ENCODE results near the gene ZNF385C.
"Not testable (repeated sequence)": the region's sequence is repeated elsewhere in the genome, so short reads cannot be mapped to it uniquely, and the experiment has no call there.

DNA sequence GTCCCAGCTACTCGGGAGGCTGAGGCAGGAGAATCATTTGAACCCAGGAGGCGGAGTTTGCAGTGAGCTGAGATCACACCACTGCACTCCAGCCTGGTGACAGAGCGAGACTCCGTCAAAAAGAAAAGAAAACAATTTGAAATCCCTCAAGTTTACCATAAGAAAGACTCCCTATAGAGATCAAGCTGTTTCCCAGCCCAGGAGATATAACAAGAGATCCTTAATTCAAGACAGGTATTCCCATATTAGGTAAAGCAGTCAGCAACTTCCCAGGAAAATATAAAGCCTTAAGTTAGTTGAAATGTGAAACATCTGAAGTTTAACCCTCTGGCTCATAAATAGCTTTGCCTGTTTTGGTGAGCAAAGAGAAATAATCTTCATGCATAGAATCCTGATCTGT lies 85.9 kb downstream of the ZNF385C start:
- TF ChIP-seq, protein P1, sequence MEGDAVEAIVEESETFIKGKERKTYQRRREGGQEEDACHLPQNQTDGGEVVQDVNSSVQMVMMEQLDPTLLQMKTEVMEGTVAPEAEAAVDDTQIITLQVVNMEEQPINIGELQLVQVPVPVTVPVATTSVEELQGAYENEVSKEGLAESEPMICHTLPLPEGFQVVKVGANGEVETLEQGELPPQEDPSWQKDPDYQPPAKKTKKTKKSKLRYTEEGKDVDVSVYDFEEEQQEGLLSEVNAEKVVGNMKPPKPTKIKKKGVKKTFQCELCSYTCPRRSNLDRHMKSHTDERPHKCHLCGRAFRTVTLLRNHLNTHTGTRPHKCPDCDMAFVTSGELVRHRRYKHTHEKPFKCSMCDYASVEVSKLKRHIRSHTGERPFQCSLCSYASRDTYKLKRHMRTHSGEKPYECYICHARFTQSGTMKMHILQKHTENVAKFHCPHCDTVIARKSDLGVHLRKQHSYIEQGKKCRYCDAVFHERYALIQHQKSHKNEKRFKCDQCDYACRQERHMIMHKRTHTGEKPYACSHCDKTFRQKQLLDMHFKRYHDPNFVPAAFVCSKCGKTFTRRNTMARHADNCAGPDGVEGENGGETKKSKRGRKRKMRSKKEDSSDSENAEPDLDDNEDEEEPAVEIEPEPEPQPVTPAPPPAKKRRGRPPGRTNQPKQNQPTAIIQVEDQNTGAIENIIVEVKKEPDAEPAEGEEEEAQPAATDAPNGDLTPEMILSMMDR (IDR thresholded peaks at IDR 0.05), result not testable (repeated sequence)
- TF ChIP-seq EP300, POLR2AphosphoS5 (IDR thresholded peaks at IDR 0.05): not testable (repeated sequence)
